Measurements from ENCODE around the gene MACF1. TPM values are rescaled to one million over a fixed set of nuclear protein-coding genes. Genes with fewer than 3 reads are reported as not detected.

Gene MACF1
- total and polyA plus RNA-seq, 12 donors = 85.3 to 379 (median 305) TPM

- Histone ChIP-seq H3K36me3 (peaks cover 0 to 2% (median 0%) of the 10 kb centered on the region in 9 donors), H3K27ac (peak overlapping the region; percentile 48 to 89 (median 81)), H3K4me1 (peaks cover 11 to 82% (median 54%) of the 10 kb centered on the region in 9 donors), H3K27me3 (no peaks in the 10 kb centered on the region), H3K9me3 (no peaks in the 10 kb centered on the region), H3K4me3 (peak overlapping the region in 5 of 10 donors; percentile 1 to 38 (median 19))
- ATAC-seq = peak in 1 of 8 donors; percentile 15
- WGBS, 2 donors = 52 to 57% methylated on average over 7 of the region's 7 CpGs
- DNase-seq = no peak
- intact Hi-C loops (cut with DNase I) = no loop called here
- no peak for TF ChIP-seq CTCF (IDR thresholded peaks at IDR 0.05)
These were observed 9.1 kb downstream of the MACF1 start for GRCh38 chr1:39213511-39214002.

- peak; percentile 33 to 46 for DNase-seq
These were observed 9.7 kb downstream of the MACF1 start for GRCh38 chr1:39214021-39214713.

GRCh38 chr1:39214714-39214997 is 10.2 kb downstream of the MACF1 start:
- DNase-seq = no peak
- TF ChIP-seq CTCF (IDR thresholded peaks at IDR 0.05) = no peak
- intact Hi-C loops (cut with DNase I) = no loop called here

More at GRCh38 chr1:39214021-39214713, 9.7 kb downstream of the MACF1 start:
- peaks cover 0 to 4% (median 0%) of the 10 kb centered on the region in 9 donors for H3K36me3 ChIP-seq
- TF ChIP-seq CTCF (IDR thresholded peaks at IDR 0.05) = no peak
- H3K4me3 ChIP-seq = peak overlapping the region in 7 of 10 donors; percentile 11 to 47 (median 31)
- ATAC-seq = peak; percentile 77 to 95 (median 88)
- peak overlapping the region; percentile 48 to 89 (median 81) for H3K27ac ChIP-seq
- no peaks in the 10 kb centered on the region for H3K9me3 ChIP-seq
- peaks cover 11 to 87% (median 60%) of the 10 kb centered on the region in 9 donors for H3K4me1 ChIP-seq
- no peaks in the 10 kb centered on the region for H3K27me3 ChIP-seq
- intact Hi-C loops (cut with DNase I) = no loop called here
- WGBS, 2 donors = 12 to 18% methylated on average over 7 of the region's 7 CpGs

GRCh38 chr1:39214998-39215873 is 10.7 kb downstream of the MACF1 start:
- DNase-seq (peak in 1 of 2 donors; percentile 38), ATAC-seq (peak; percentile 55 to 69 (median 65))
- WGBS, 2 donors = 48 to 55% methylated on average over 11 of the region's 11 CpGs
- Histone ChIP-seq H3K27ac (peak overlapping the region; percentile 48 to 89 (median 81)), H3K4me1 (peaks cover 11 to 88% (median 70%) of the 10 kb centered on the region in 9 donors), H3K9me3 (no peaks in the 10 kb centered on the region), H3K27me3 (no peaks in the 10 kb centered on the region), H3K36me3 (peaks cover 0 to 4% (median 0%) of the 10 kb centered on the region in 9 donors), H3K4me3 (peak overlapping the region in 9 of 10 donors; percentile 11 to 51 (median 31))
- intact Hi-C loops (cut with DNase I) = no loop called here
- TF ChIP-seq CTCF (IDR thresholded peaks at IDR 0.05) = no peak

More at GRCh38 chr1:39214714-39214997, 10.2 kb downstream of the MACF1 start:
- peak overlapping the region; percentile 48 to 89 (median 81) for H3K27ac ChIP-seq
- no peaks in the 10 kb centered on the region for H3K9me3 ChIP-seq
- peaks cover 0 to 4% (median 0%) of the 10 kb centered on the region in 9 donors for H3K36me3 ChIP-seq
- 6 to 21% methylated on average over 1 of the region's 1 CpG for WGBS, 2 donors
- H3K4me1 ChIP-seq = peaks cover 11 to 87% (median 65%) of the 10 kb centered on the region in 9 donors
- H3K4me3 ChIP-seq = peak overlapping the region in 9 of 10 donors; percentile 11 to 51 (median 31)
- no peaks in the 10 kb centered on the region for H3K27me3 ChIP-seq
- peak in 3 of 8 donors; percentile 24 to 50 (median 39) for ATAC-seq

Measured in heart right ventricle (tissue), 16 donors.